Measurements from ENCODE around the gene KCNIP2. TPM values are rescaled to one million over a fixed set of nuclear protein-coding genes. Genes with fewer than 3 reads are reported as not detected.

The KCNIP2 gene
- total RNA-seq, 1 experiment from 2014 or later = 8.5 TPM

DNA sequence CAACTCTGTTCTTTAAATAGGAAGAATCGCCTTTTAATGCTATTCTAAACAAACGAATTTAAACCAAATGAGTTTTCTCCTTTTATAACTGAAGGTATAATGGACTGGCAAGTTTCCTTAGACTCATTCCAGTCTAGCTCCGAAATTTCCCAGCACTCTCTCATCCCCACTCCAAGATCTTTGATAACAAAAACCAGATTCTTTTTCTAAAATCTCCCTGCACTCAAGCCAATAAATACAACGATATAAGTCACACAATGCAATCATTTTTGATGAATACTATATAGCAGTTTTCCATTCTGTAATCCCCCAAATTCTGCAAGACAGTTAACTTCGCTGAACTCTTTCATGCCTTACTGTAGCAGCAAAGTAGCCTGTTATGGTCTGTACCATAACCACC is 27.2 kb downstream of the KCNIP2 start:
- H3K4me1 ChIP-seq (ENCODE audit: control insufficient read depth in 1 of 2, insufficient read depth in 2 of 2, low read length in 2 of 2) = peaks cover 18 to 31% of the 10 kb centered on the region in 2 experiments
- H3K27me3 ChIP-seq (ENCODE audit: insufficient read depth, low read length) = no peaks in the 10 kb centered on the region
- ATAC-seq = no peak
- H2AFZ ChIP-seq (ENCODE audit: low read depth, low read length, poor library complexity, severe bottlenecking) = no peak overlapping the region
- no peaks in the 10 kb centered on the region for H3K9me2 ChIP-seq (ENCODE audit: insufficient read depth)
- ChIA-PET POLR2A (no interaction called here), RAD21 (ENCODE audit: low non-redundant PET in 1 of 2, low total read pairs in 2 of 2, uncharacterized antibody in 2 of 2, unreplicated experiment in 2 of 2) (no interaction called here), CTCF (no interaction called here)
- peaks cover 84% of the 10 kb centered on the region for H3K79me2 ChIP-seq (ENCODE audit: insufficient read depth, low read length)
- peak overlapping the region; percentile 87 for H3K4me2 ChIP-seq (ENCODE audit: low read length)
- peaks cover 31% of the 10 kb centered on the region; the same call in 1 of the 2 replicates for H4K20me1 ChIP-seq (ENCODE audit: insufficient read depth)
- no peak overlapping the region for H3K27ac ChIP-seq (ENCODE audit: low read depth, low read length)
- intact Hi-C loops (cut with micrococcal nuclease) = loop anchor here (5.0 kb wide), 1 partner anchor 34 kb away; the partner anchor contains the start of gene NPM3
- no peaks in the 10 kb centered on the region for H3K9me3 ChIP-seq (ENCODE audit: control insufficient read depth in 1 of 2, insufficient read depth in 1 of 2, low read depth in 1 of 2, low read length in 2 of 2)
- no peak for DNase-seq (ENCODE audit: low read depth, low spot score)
- peaks cover 19 to 22% of the 10 kb centered on the region in 2 experiments; a peak in 3 of 4 replicates for H3K36me3 ChIP-seq (ENCODE audit: control insufficient read depth in 1 of 2, insufficient read depth in 2 of 2, low read length in 2 of 2)
- H3K9ac ChIP-seq (ENCODE audit: low read length) = peak overlapping the region; percentile 97
- BruUV-seq (replicated peaks) = no TSS peak
- peak overlapping the region; percentile 87 to 96; a peak in 3 of 4 replicates for H3K4me3 ChIP-seq (replicated peaks in 1 of 2; ENCODE audit: low read depth in 1 of 2, low read length in 2 of 2)
- TF ChIP-seq, protein P1, sequence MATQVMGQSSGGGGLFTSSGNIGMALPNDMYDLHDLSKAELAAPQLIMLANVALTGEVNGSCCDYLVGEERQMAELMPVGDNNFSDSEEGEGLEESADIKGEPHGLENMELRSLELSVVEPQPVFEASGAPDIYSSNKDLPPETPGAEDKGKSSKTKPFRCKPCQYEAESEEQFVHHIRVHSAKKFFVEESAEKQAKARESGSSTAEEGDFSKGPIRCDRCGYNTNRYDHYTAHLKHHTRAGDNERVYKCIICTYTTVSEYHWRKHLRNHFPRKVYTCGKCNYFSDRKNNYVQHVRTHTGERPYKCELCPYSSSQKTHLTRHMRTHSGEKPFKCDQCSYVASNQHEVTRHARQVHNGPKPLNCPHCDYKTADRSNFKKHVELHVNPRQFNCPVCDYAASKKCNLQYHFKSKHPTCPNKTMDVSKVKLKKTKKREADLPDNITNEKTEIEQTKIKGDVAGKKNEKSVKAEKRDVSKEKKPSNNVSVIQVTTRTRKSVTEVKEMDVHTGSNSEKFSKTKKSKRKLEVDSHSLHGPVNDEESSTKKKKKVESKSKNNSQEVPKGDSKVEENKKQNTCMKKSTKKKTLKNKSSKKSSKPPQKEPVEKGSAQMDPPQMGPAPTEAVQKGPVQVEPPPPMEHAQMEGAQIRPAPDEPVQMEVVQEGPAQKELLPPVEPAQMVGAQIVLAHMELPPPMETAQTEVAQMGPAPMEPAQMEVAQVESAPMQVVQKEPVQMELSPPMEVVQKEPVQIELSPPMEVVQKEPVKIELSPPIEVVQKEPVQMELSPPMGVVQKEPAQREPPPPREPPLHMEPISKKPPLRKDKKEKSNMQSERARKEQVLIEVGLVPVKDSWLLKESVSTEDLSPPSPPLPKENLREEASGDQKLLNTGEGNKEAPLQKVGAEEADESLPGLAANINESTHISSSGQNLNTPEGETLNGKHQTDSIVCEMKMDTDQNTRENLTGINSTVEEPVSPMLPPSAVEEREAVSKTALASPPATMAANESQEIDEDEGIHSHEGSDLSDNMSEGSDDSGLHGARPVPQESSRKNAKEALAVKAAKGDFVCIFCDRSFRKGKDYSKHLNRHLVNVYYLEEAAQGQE (IDR thresholded peaks at IDR 0.05; ENCODE audit: low read depth) = no peak
- no peak for TF ChIP-seq YY1 (IDR thresholded peaks at IDR 0.05; ENCODE audit: extremely low read depth, insufficient replicate concordance, low read depth, low read length)
- no peak for TF ChIP-seq SRF (IDR thresholded peaks at IDR 0.05; ENCODE audit: low read depth)
- TF ChIP-seq ZNF274 (IDR thresholded peaks at IDR 0.05; ENCODE audit: low read depth, low read length) = no peak
- TF ChIP-seq, protein P2, sequence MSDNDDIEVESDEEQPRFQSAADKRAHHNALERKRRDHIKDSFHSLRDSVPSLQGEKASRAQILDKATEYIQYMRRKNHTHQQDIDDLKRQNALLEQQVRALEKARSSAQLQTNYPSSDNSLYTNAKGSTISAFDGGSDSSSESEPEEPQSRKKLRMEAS (IDR thresholded peaks at IDR 0.05) = no peak
- no peak for TF ChIP-seq SIN3A (IDR thresholded peaks at IDR 0.05; ENCODE audit: low read depth)
- TF ChIP-seq, protein P3, sequence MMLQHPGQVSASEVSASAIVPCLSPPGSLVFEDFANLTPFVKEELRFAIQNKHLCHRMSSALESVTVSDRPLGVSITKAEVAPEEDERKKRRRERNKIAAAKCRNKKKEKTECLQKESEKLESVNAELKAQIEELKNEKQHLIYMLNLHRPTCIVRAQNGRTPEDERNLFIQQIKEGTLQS (IDR thresholded peaks at IDR 0.05) = no peak
- TF ChIP-seq, protein P4, sequence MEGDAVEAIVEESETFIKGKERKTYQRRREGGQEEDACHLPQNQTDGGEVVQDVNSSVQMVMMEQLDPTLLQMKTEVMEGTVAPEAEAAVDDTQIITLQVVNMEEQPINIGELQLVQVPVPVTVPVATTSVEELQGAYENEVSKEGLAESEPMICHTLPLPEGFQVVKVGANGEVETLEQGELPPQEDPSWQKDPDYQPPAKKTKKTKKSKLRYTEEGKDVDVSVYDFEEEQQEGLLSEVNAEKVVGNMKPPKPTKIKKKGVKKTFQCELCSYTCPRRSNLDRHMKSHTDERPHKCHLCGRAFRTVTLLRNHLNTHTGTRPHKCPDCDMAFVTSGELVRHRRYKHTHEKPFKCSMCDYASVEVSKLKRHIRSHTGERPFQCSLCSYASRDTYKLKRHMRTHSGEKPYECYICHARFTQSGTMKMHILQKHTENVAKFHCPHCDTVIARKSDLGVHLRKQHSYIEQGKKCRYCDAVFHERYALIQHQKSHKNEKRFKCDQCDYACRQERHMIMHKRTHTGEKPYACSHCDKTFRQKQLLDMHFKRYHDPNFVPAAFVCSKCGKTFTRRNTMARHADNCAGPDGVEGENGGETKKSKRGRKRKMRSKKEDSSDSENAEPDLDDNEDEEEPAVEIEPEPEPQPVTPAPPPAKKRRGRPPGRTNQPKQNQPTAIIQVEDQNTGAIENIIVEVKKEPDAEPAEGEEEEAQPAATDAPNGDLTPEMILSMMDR (IDR thresholded peaks at IDR 0.05 in 2 of 3, conservative IDR thresholded peaks at IDR 0.05 in 1 of 3; ENCODE audit: borderline replicate concordance in 1 of 3, insufficient read depth in 1 of 3, low read depth in 2 of 3, low read length in 2 of 3) = no peak
- TF ChIP-seq ELF1 (IDR thresholded peaks at IDR 0.05; ENCODE audit: borderline replicate concordance, low read depth) = no peak
- no peak for TF ChIP-seq FOSL1 (IDR thresholded peaks at IDR 0.05; ENCODE audit: low read depth)
- TF ChIP-seq ZFX (IDR thresholded peaks at IDR 0.05) = no peak
- no peak for TF ChIP-seq TCF7L2 (IDR thresholded peaks at IDR 0.05; ENCODE audit: borderline replicate concordance, extremely low read depth, insufficient read depth, insufficient read length)
- no peak for TF ChIP-seq CEBPB (IDR thresholded peaks at IDR 0.05; ENCODE audit: low read depth)
- no peak for TF ChIP-seq JUND (IDR thresholded peaks at IDR 0.05)
- no peak for TF ChIP-seq SP1 (IDR thresholded peaks at IDR 0.05; ENCODE audit: low read depth)
- TF ChIP-seq POLR2AphosphoS5 (IDR thresholded peaks at IDR 0.05; ENCODE audit: low read depth, low read length) = no peak
- no peak for TF ChIP-seq EGR1 (IDR thresholded peaks at IDR 0.05; ENCODE audit: low read depth)
- TF ChIP-seq EZH2 (IDR thresholded peaks at IDR 0.05) = no peak
- TF ChIP-seq CBX3 (IDR thresholded peaks at IDR 0.05; ENCODE audit: low read depth) = no peak
- no peak for TF ChIP-seq EZH2phosphoT487 (IDR thresholded peaks at IDR 0.05; ENCODE audit: borderline replicate concordance)

All from HCT116 (cell line).